Measurements from ENCODE around the gene CRYBB3. TPM values are rescaled to one million over a fixed set of nuclear protein-coding genes. Genes with fewer than 3 reads are reported as not detected.
"Not testable (repeated sequence)": the region's sequence is repeated elsewhere in the genome, so short reads cannot be mapped to it uniquely, and the experiment has no call there.

The CRYBB3 gene
- total RNA-seq, 1 donor from 2014 or later, result 1.0 TPM

GRCh38 chr22:25203082-25203481 lies 3.4 kb downstream of the CRYBB3 start:
- no peak for DNase-seq (ENCODE audit: low spot score, unreplicated experiment)
- H3K27me3 Mint-ChIP-seq, result no peaks in the 10 kb centered on the region
- peaks cover 5% of the 10 kb centered on the region for H3K36me3 Mint-ChIP-seq (ENCODE audit: insufficient read depth)
- H3K27ac Mint-ChIP-seq, result no peak overlapping the region
- H3K4me1 Mint-ChIP-seq (ENCODE audit: low read depth), result no peaks in the 10 kb centered on the region
- TF ChIP-seq CTCF (IDR thresholded peaks at IDR 0.05; ENCODE audit: unreplicated experiment), result no peak
- H3K9me3 Mint-ChIP-seq (ENCODE audit: low read depth), result no peaks in the 10 kb centered on the region
- H3K4me3 Mint-ChIP-seq (ENCODE audit: low read depth), result no peak overlapping the region

- H3K9me3 Mint-ChIP-seq (ENCODE audit: low read depth); H3K4me1 Mint-ChIP-seq (ENCODE audit: low read depth); H3K36me3 Mint-ChIP-seq (ENCODE audit: insufficient read depth); DNase-seq (ENCODE audit: low spot score, unreplicated experiment); H3K27ac Mint-ChIP-seq; H3K4me3 Mint-ChIP-seq (ENCODE audit: low read depth); H3K27me3 Mint-ChIP-seq: not testable (repeated sequence)
Observed at GRCh38 chr22:25204547-25204946, 4.9 kb downstream of the CRYBB3 start.

GRCh38 chr22:25205847-25206246 lies 6.2 kb downstream of the CRYBB3 start:
- H3K27ac Mint-ChIP-seq, result no peak overlapping the region
- H3K4me3 Mint-ChIP-seq (ENCODE audit: low read depth), result no peak overlapping the region
- peaks cover 5% of the 10 kb centered on the region for H3K36me3 Mint-ChIP-seq (ENCODE audit: insufficient read depth)
- no peaks in the 10 kb centered on the region for H3K27me3 Mint-ChIP-seq
- DNase-seq (ENCODE audit: low spot score, unreplicated experiment), result no peak
- no peak for TF ChIP-seq CTCF (IDR thresholded peaks at IDR 0.05; ENCODE audit: unreplicated experiment)
- no peaks in the 10 kb centered on the region for H3K4me1 Mint-ChIP-seq (ENCODE audit: low read depth)
- no peaks in the 10 kb centered on the region for H3K9me3 Mint-ChIP-seq (ENCODE audit: low read depth)

GRCh38 chr22:25206998-25207397 lies 7.3 kb downstream of the CRYBB3 start:
- Mint-ChIP-seq H3K27me3 (no peaks in the 10 kb centered on the region), H3K9me3 (ENCODE audit: low read depth) (no peaks in the 10 kb centered on the region), H3K27ac (no peak overlapping the region), H3K36me3 (ENCODE audit: insufficient read depth) (peaks cover 5% of the 10 kb centered on the region), H3K4me3 (ENCODE audit: low read depth) (no peak overlapping the region), H3K4me1 (ENCODE audit: low read depth) (no peaks in the 10 kb centered on the region)
- no peak for TF ChIP-seq CTCF (IDR thresholded peaks at IDR 0.05; ENCODE audit: unreplicated experiment)
- no peak for DNase-seq (ENCODE audit: low spot score, unreplicated experiment)

GRCh38 chr22:25207553-25208157 lies 8.0 kb downstream of the CRYBB3 start:
- Mint-ChIP-seq H3K4me1 (ENCODE audit: low read depth) (no peaks in the 10 kb centered on the region), H3K36me3 (ENCODE audit: insufficient read depth) (peaks cover 5% of the 10 kb centered on the region), H3K4me3 (ENCODE audit: low read depth) (no peak overlapping the region), H3K27me3 (no peaks in the 10 kb centered on the region), H3K9me3 (ENCODE audit: low read depth) (no peaks in the 10 kb centered on the region), H3K27ac (no peak overlapping the region)
- DNase-seq (ENCODE audit: low spot score, unreplicated experiment), result no peak
- no peak for TF ChIP-seq CTCF (IDR thresholded peaks at IDR 0.05; ENCODE audit: unreplicated experiment)

- no peaks in the 10 kb centered on the region for H3K4me1 Mint-ChIP-seq (ENCODE audit: low read depth)
- H3K27me3 Mint-ChIP-seq, result no peaks in the 10 kb centered on the region
- peaks cover 6% of the 10 kb centered on the region for H3K36me3 Mint-ChIP-seq (ENCODE audit: insufficient read depth)
- H3K9me3 Mint-ChIP-seq (ENCODE audit: low read depth), result peaks cover 3% of the 10 kb centered on the region
- TF ChIP-seq CTCF (IDR thresholded peaks at IDR 0.05; ENCODE audit: unreplicated experiment), result no peak
- no peak overlapping the region for H3K27ac Mint-ChIP-seq
- DNase-seq (ENCODE audit: low spot score, unreplicated experiment), result no peak
- H3K4me3 Mint-ChIP-seq (ENCODE audit: low read depth), result no peak overlapping the region
Observed at GRCh38 chr22:25208328-25208727, 8.7 kb downstream of the CRYBB3 start.

Measured in progenitor cell of endocrine pancreas (in vitro differentiated cells).